GM19467 (cell line): Measurements from ENCODE around the gene PIP5K1A.

ENCODE experiments used
- ATAC-seq: cut with Tn5 transposase; IDR thresholded peaks from one replicate; pipeline ENCODE4 v1.9.1; 2021; ENCODE audit warnings: mild to moderate bottlenecking, moderate library complexity; ENCODE audit not compliant: unreplicated experiment

PIP5K1A gene

GRCh38 chr1:151288502-151288901, 90.2 kb downstream of the PIP5K1A start:
- no peak for ATAC-seq

GRCh38 chr1:151289080-151289935, 91.0 kb downstream of the PIP5K1A start:
- no peak for ATAC-seq

GRCh38 chr1:151289991-151290708, 91.8 kb downstream of the PIP5K1A start:
- ATAC-seq, result no peak

GRCh38 chr1:151290709-151291303, 92.5 kb downstream of the PIP5K1A start:
- no peak for ATAC-seq

GRCh38 chr1:151292207-151293030, 94.1 kb downstream of the PIP5K1A start:
- no peak for ATAC-seq

GRCh38 chr1:151293093-151293492, 94.7 kb downstream of the PIP5K1A start:
- ATAC-seq, result no peak

- ATAC-seq, result no peak
Observed at GRCh38 chr1:151294742-151295462, 96.5 kb downstream of the PIP5K1A start.
